Sigmoid colon (tissue), 7 donors: Measurements from ENCODE around the gene MGAT5. TPM values are rescaled to one million over a fixed set of nuclear protein-coding genes. Genes with fewer than 3 reads are reported as not detected.

Source experiments
- DNase-seq: peaks from one replicate; pipeline ENCODE4 v3.0.0-alpha.2; 2019
- H3K27ac ChIP-seq, 4 donors: fragments of 200-600 bp; sonication (generic); one replicate each; pipeline ENCODE4 v1.5.1; 2016 to 2019; ENCODE audit warnings: mild to moderate bottlenecking in 1 of 4
- H3K27me3 ChIP-seq, 3 donors: fragments of 200-600 bp; sonication (generic); one replicate each; pipeline ENCODE4 v1.5.1; 2019; ENCODE audit warnings: mild to moderate bottlenecking in 1 of 3
- H3K36me3 ChIP-seq, 4 donors: fragments of 200-600 bp; sonication (generic); one replicate each; pipeline ENCODE4 v1.5.1; 2016 to 2019
- H3K4me1 ChIP-seq, 4 donors: fragments of 200-600 bp; sonication (generic); one replicate each; pipeline ENCODE4 v1.5.1; 2017 to 2019
- H3K4me3 ChIP-seq, 4 donors: fragments of 200-600 bp; sonication (generic); one replicate each; pipeline ENCODE4 v1.5.1; 2017 to 2019; ENCODE audit warnings: mild to moderate bottlenecking in 2 of 4, moderate library complexity in 1 of 4
- H3K9me3 ChIP-seq, 4 donors: fragments of 200-600 bp in 3 of 4; sonication (generic) in 3 of 4; one replicate each; pipeline versions ENCODE4 v1.5.1 to v1.6.1; 2013 to 2019
- CTCF ChIP-seq, 4 experiments: fragments of 450-650 bp in 3 of 4; fragments of 200-600 bp in 1 of 4; IDR thresholded peaks; one replicate each; pipeline ENCODE4 v1.5.1; 2016 to 2019; ENCODE audit warnings: antibody characterized with exemption in 4 of 4, mild to moderate bottlenecking in 3 of 4, moderate library complexity in 2 of 4
- EP300 ChIP-seq, 4 donors: sonication (generic); formaldehyde crosslinking; IDR thresholded peaks; one replicate each; pipeline ENCODE4 v1.6.1; 2017; ENCODE audit warnings: antibody characterized with exemption in 4 of 4
- POLR2A ChIP-seq, 2 donors: fragments of 450-650 bp; IDR thresholded peaks; one replicate each; pipeline ENCODE4 v1.6.1; 2016; ENCODE audit warnings: antibody characterized with exemption in 2 of 2, mild to moderate bottlenecking in 2 of 2, moderate library complexity in 2 of 2
- POLR2AphosphoS5 ChIP-seq, 4 donors: sonication (generic); formaldehyde crosslinking; IDR thresholded peaks; one replicate each; pipeline ENCODE4 v1.6.1; 2017; ENCODE audit warnings: antibody characterized with exemption in 4 of 4
- WGBS, 2 donors: extraction: QIAGEN DNeasy Blood & Tissue Kit; methylation state at CpG; one replicate each; pipeline ENCODE4 v1.1.7; 2013; 5-methylcytosine and 5-hydroxymethylcytosine counted together
- intact Hi-C: fragments of 100-400 bp; cut with DNase I; formaldehyde crosslinking; loops from one replicate; pipeline ENCODE4 v1.15.1; 2023
- polyA plus RNA-seq, 3 donors: library from polyadenylated mRNA; stranded (reverse); fragments of 200-250 nt; gene quantifications; one replicate each; pipeline ENCODE4 v1.2.3, GENCODE V29; 2013
- total RNA-seq, 4 donors: library from RNA; depleted of rRNA; stranded (reverse); fragments of >200 nt; gene quantifications; one replicate each; pipeline ENCODE4 v1.1.0, GENCODE V29; 2016
- donor health status: healthy with polysubstance abuse.
- donor health status: Bipolar disorder and iron deficiency.
- donor health status: healthy.

MGAT5 gene
- total and polyA plus RNA-seq, 7 donors = 3.0 to 42.4 (median 30.3) TPM

GRCh38 chr2:134452042-134452733, 198.3 kb downstream of the MGAT5 start:
- DNase-seq = no peak
- Histone ChIP-seq H3K4me3 (no peak overlapping the region), H3K9me3 (no peaks in the 10 kb centered on the region), H3K4me1 (no peaks in the 10 kb centered on the region), H3K27ac (no peak overlapping the region), H3K36me3 (peaks cover 0 to 20% (median 0%) of the 10 kb centered on the region in 4 donors), H3K27me3 (no peaks in the 10 kb centered on the region)
- intact Hi-C loops = no loop called here
- WGBS, 2 donors = 91 to 94% methylated on average over 9 of the region's 9 CpGs
- TF ChIP-seq POLR2AphosphoS5 (IDR thresholded peaks at IDR 0.05) = no peak
- TF ChIP-seq CTCF (IDR thresholded peaks at IDR 0.05) = no peak
- TF ChIP-seq POLR2A (IDR thresholded peaks at IDR 0.05) = no peak
- no peak for TF ChIP-seq EP300 (IDR thresholded peaks at IDR 0.05)

GRCh38 chr2:134453476-134453875, 199.6 kb downstream of the MGAT5 start:
- WGBS, 2 donors = 91 to 93% methylated on average over 4 of the region's 4 CpGs
- intact Hi-C loops = no loop called here
- TF ChIP-seq EP300 (IDR thresholded peaks at IDR 0.05) = no peak
- no peak for TF ChIP-seq POLR2A (IDR thresholded peaks at IDR 0.05)
- TF ChIP-seq CTCF (IDR thresholded peaks at IDR 0.05) = no peak
- TF ChIP-seq POLR2AphosphoS5 (IDR thresholded peaks at IDR 0.05) = no peak

GRCh38 chr2:134453973-134454372, 200.1 kb downstream of the MGAT5 start:
- H3K4me1 ChIP-seq = no peaks in the 10 kb centered on the region
- no peak for DNase-seq
- no peak overlapping the region for H3K4me3 ChIP-seq
- H3K27ac ChIP-seq = no peak overlapping the region
- no peaks in the 10 kb centered on the region for H3K27me3 ChIP-seq
- TF ChIP-seq POLR2AphosphoS5 (IDR thresholded peaks at IDR 0.05) (no peak), CTCF (IDR thresholded peaks at IDR 0.05) (no peak), EP300 (IDR thresholded peaks at IDR 0.05) (no peak), POLR2A (IDR thresholded peaks at IDR 0.05) (no peak)
- no peaks in the 10 kb centered on the region for H3K9me3 ChIP-seq
- peaks cover 0 to 10% (median 0%) of the 10 kb centered on the region in 4 donors for H3K36me3 ChIP-seq
- intact Hi-C loops = no loop called here
- WGBS, 2 donors = 90 to 94% methylated on average over 10 of the region's 10 CpGs

More at GRCh38 chr2:134453476-134453875, 199.6 kb downstream of the MGAT5 start:
- H3K4me3 ChIP-seq = no peak overlapping the region
- H3K36me3 ChIP-seq = peaks cover 0 to 15% (median 0%) of the 10 kb centered on the region in 4 donors
- no peak overlapping the region for H3K27ac ChIP-seq
- no peaks in the 10 kb centered on the region for H3K27me3 ChIP-seq
- H3K9me3 ChIP-seq = no peaks in the 10 kb centered on the region
- DNase-seq = no peak
- H3K4me1 ChIP-seq = no peaks in the 10 kb centered on the region

- WGBS, 2 donors = 80 to 85% methylated on average over 8 of the region's 8 CpGs
- no peak for TF ChIP-seq POLR2A (IDR thresholded peaks at IDR 0.05)
- H3K4me3 ChIP-seq = no peak overlapping the region
These were observed 200.6 kb downstream of the MGAT5 start for GRCh38 chr2:134454426-134454825.

GRCh38 chr2:134454931-134455330, 201.1 kb downstream of the MGAT5 start:
- no peak overlapping the region for H3K27ac ChIP-seq
- 81 to 88% methylated on average over 6 of the region's 6 CpGs for WGBS, 2 donors
- intact Hi-C loops = no loop called here
- no peak overlapping the region for H3K4me3 ChIP-seq
- no peaks in the 10 kb centered on the region for H3K4me1 ChIP-seq
- peaks cover 0 to under 1% (median 0%) of the 10 kb centered on the region in 4 donors for H3K36me3 ChIP-seq
- H3K9me3 ChIP-seq = no peaks in the 10 kb centered on the region
- no peaks in the 10 kb centered on the region for H3K27me3 ChIP-seq
- TF ChIP-seq POLR2A (IDR thresholded peaks at IDR 0.05) = no peak
- no peak for TF ChIP-seq POLR2AphosphoS5 (IDR thresholded peaks at IDR 0.05)
- TF ChIP-seq CTCF (IDR thresholded peaks at IDR 0.05) = no peak
- TF ChIP-seq EP300 (IDR thresholded peaks at IDR 0.05) = no peak
- no peak for DNase-seq

More at GRCh38 chr2:134454426-134454825, 200.6 kb downstream of the MGAT5 start:
- intact Hi-C loops = no loop called here
- H3K4me1 ChIP-seq = no peaks in the 10 kb centered on the region
- no peak for DNase-seq
- H3K36me3 ChIP-seq = peaks cover 0 to 5% (median 0%) of the 10 kb centered on the region in 4 donors
- H3K27ac ChIP-seq = no peak overlapping the region
- H3K27me3 ChIP-seq = no peaks in the 10 kb centered on the region
- H3K9me3 ChIP-seq = no peaks in the 10 kb centered on the region
